HL-60 (cell line): Measurements from ENCODE around the gene DNM3.

ENCODE experiments used
- DNase-seq, 2 experiments: peaks; one replicate each; pipeline ENCODE4 v3.0.0-alpha.2; 2010 to 2020; ENCODE audit warnings: low read depth in 1 of 2, low spot score in 1 of 2
- H3K27ac ChIP-seq: fragments of 250-450 bp; sonication (Bioruptor Pico); replicated peaks from 2 replicates; pipeline ENCODE4 v1.5.1; 2020; ENCODE audit warnings: mild to moderate bottlenecking, moderate library complexity
- H3K27me3 ChIP-seq: fragments of 250-450 bp; sonication (Bioruptor Pico); 2 replicates; pipeline ENCODE4 v1.5.1; 2021; ENCODE audit warnings: mild to moderate bottlenecking, moderate library complexity; ENCODE audit not compliant: insufficient read depth, poor library complexity, severe bottlenecking
- H3K4me3 ChIP-seq: replicated peaks from 2 replicates; pipeline ENCODE4 v1.5.1; 2011; ENCODE audit warnings: mild to moderate bottlenecking, control low read depth, low read length; ENCODE audit not compliant: insufficient read depth
- GABPA ChIP-seq: IDR thresholded peaks from 2 replicates; pipeline ENCODE4 v1.6.1; 2012; ENCODE audit warnings: low read depth
- POLR2AphosphoS5 ChIP-seq: IDR thresholded peaks from 2 replicates; pipeline ENCODE4 v1.6.1; 2012; ENCODE audit warnings: low read depth
- SPI1 ChIP-seq: IDR thresholded peaks from 2 replicates; pipeline ENCODE4 v1.6.1; 2012; ENCODE audit warnings: low read depth, mild to moderate bottlenecking, borderline replicate concordance
- TF ChIP-seq, protein P1 (sequence below): IDR thresholded peaks from one replicate; pipeline ENCODE4 v1.5.1; 2011; ENCODE audit warnings: low read length, control low read depth, inconsistent platforms; ENCODE audit not compliant: insufficient read depth
- TF ChIP-seq, protein P2 (sequence below): IDR thresholded peaks from 2 replicates; pipeline ENCODE4 v1.6.1; 2012; ENCODE audit warnings: low read depth; ENCODE audit not compliant: insufficient replicate concordance

Gene DNM3

DNA sequence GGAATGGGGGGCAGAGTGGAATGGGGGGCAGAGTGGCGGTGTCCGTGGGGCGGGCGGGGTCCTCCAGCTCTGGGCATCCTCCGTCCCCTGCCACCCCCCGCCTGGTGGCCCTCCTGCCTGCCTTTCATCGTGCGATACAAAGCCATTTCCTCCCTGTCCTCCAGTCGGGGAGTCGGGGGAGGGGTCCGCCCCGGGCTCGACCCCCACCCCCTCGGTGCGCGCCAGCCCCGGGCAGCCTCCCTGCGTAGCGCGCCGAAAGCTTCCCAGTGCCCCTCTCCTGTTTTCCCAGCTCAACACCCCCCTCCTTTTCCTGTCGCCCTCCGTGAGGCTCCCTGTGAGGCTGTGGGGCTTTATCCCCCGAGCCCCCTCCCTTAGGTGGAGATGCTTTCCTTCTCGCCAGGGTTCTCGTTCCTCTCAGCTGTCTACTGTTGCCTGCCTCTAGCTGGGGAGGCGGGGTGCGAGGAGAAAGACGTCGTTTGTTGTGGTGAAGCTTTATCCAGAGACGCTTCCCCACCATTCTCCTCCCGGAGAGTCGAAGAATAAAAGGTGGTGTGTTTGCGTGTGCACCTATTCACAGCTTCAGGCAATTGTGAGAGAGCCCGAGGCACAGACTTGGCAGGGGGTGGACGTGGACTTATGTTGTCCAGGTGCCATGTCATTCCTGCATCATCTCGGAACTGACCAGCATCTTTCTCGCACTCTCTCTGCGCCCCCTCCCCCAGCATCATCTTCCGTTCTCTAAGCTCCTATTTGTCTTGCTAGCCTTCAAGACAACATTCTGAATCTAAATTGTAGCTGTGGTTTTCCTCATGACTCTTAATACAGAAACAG lies 848 bp downstream of the DNM3 start:
- no peak for TF ChIP-seq POLR2AphosphoS5
- TF ChIP-seq, protein P1, sequence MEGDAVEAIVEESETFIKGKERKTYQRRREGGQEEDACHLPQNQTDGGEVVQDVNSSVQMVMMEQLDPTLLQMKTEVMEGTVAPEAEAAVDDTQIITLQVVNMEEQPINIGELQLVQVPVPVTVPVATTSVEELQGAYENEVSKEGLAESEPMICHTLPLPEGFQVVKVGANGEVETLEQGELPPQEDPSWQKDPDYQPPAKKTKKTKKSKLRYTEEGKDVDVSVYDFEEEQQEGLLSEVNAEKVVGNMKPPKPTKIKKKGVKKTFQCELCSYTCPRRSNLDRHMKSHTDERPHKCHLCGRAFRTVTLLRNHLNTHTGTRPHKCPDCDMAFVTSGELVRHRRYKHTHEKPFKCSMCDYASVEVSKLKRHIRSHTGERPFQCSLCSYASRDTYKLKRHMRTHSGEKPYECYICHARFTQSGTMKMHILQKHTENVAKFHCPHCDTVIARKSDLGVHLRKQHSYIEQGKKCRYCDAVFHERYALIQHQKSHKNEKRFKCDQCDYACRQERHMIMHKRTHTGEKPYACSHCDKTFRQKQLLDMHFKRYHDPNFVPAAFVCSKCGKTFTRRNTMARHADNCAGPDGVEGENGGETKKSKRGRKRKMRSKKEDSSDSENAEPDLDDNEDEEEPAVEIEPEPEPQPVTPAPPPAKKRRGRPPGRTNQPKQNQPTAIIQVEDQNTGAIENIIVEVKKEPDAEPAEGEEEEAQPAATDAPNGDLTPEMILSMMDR, result no peak
- TF ChIP-seq, protein P2, sequence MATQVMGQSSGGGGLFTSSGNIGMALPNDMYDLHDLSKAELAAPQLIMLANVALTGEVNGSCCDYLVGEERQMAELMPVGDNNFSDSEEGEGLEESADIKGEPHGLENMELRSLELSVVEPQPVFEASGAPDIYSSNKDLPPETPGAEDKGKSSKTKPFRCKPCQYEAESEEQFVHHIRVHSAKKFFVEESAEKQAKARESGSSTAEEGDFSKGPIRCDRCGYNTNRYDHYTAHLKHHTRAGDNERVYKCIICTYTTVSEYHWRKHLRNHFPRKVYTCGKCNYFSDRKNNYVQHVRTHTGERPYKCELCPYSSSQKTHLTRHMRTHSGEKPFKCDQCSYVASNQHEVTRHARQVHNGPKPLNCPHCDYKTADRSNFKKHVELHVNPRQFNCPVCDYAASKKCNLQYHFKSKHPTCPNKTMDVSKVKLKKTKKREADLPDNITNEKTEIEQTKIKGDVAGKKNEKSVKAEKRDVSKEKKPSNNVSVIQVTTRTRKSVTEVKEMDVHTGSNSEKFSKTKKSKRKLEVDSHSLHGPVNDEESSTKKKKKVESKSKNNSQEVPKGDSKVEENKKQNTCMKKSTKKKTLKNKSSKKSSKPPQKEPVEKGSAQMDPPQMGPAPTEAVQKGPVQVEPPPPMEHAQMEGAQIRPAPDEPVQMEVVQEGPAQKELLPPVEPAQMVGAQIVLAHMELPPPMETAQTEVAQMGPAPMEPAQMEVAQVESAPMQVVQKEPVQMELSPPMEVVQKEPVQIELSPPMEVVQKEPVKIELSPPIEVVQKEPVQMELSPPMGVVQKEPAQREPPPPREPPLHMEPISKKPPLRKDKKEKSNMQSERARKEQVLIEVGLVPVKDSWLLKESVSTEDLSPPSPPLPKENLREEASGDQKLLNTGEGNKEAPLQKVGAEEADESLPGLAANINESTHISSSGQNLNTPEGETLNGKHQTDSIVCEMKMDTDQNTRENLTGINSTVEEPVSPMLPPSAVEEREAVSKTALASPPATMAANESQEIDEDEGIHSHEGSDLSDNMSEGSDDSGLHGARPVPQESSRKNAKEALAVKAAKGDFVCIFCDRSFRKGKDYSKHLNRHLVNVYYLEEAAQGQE, result no peak
- no peak for TF ChIP-seq SPI1
- TF ChIP-seq GABPA, result no peak
- no peak for DNase-seq
- Histone ChIP-seq H3K4me3 (peak overlapping the region; percentile 65), H3K27ac (no peak overlapping the region), H3K27me3 (peaks cover 15% of the 10 kb centered on the region)

DNA sequence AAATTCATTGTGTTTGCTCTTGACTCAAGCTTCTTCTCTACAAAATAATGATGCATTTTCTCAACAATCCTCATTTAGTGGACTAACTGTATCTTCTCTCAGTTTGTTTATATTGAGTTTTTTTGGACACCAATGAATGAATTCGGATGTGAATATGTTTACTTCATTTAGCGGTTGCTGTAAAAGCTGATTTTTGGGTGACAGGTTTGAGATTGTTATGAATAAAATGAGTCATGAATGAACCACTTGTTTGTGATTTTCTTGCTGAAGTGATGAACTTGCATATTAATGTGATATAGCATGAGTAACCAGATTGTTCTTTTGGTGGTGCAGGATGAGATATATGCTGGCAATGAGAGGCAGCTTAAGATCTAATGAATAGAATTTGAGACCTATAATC lies 3.1 kb downstream of the DNM3 start:
- Histone ChIP-seq H3K27me3 (peaks cover 15% of the 10 kb centered on the region), H3K27ac (no peak overlapping the region), H3K4me3 (no peak overlapping the region)
- DNase-seq, result no peak
- no peak for TF ChIP-seq POLR2AphosphoS5
- TF ChIP-seq SPI1, result no peak
- no peak for TF ChIP-seq GABPA
- TF ChIP-seq, protein P1, result no peak
- TF ChIP-seq, protein P2, result no peak

DNA sequence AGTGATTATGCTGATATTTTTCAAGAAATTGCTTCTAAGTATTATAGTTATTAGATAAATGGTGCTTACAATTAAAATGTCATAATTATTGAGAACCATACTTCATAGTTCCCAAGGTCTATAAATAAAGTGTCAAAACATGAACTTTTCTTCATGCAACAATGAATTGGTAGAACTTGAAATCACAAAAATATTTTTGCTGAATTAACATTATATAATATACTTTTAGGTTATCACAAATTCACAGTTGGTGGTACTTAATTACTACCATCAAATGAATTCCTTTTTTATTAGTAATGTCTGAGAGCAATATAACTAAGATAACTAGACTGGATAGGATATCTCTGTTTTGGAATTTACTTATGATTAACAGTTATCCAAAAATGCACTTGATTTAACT lies 4.7 kb downstream of the DNM3 start:
- TF ChIP-seq SPI1, result no peak
- Histone ChIP-seq H3K27me3 (peaks cover 13% of the 10 kb centered on the region), H3K4me3 (no peak overlapping the region), H3K27ac (no peak overlapping the region)
- DNase-seq, result no peak

DNA sequence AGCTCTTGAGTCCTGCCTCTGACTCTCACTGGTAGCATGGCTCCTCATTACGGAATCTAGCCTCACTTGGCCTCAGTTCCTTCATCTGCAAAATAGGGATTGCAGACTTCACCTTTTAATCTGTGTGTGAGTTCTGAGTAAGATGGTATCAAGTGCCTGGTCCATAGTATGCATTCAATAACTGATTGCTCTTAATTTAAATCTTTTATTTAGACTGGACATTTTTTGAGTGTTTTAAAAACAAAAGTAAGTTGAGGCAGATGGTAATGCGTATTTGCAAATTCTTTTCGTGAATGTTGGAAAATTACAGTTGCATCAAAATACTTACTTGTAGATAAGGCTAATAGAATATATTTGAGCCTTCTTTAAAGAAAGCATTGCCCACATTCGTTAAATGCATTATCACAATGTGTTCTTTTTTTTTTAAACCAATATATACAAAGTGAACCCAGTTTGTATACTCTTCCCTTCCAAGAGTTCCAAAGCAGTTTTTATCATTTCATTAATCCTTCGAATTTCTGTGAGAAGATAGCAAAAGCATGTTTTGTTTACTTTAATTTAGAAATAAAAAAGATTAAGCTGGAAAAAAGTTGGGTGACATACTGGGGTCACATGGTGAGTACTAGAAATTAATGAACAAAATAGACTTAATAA lies 8.1 kb downstream of the DNM3 start:
- no peak for DNase-seq
- no peak for TF ChIP-seq GABPA
- TF ChIP-seq POLR2AphosphoS5, result no peak
- no peak for TF ChIP-seq SPI1
- TF ChIP-seq, protein P2, result no peak
- TF ChIP-seq, protein P1, result no peak
- Histone ChIP-seq H3K4me3 (no peak overlapping the region), H3K27ac (no peak overlapping the region), H3K27me3 (peaks cover 2% of the 10 kb centered on the region)
